ENCODE results near the gene SRI.

DNA sequence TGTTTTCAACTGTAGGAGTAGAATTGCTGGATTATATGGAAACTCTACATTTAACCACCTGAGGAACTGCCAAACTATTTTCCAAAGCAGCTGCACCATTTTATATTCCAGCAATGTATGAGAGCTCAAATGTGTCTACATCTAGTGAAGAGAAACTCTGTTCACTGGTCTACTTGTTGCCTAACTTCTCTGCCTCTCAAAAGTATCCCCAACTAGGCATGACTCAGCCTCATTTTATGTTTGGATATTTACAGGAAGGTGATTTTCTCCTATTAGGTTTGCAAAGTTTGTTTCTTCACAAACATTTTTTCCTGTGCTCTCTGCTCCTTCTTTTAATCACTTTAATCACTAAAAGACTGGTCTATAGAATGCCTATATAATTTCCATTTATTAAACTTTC, 37.1 kb upstream of the SRI start:
- TF ChIP-seq, protein P1, sequence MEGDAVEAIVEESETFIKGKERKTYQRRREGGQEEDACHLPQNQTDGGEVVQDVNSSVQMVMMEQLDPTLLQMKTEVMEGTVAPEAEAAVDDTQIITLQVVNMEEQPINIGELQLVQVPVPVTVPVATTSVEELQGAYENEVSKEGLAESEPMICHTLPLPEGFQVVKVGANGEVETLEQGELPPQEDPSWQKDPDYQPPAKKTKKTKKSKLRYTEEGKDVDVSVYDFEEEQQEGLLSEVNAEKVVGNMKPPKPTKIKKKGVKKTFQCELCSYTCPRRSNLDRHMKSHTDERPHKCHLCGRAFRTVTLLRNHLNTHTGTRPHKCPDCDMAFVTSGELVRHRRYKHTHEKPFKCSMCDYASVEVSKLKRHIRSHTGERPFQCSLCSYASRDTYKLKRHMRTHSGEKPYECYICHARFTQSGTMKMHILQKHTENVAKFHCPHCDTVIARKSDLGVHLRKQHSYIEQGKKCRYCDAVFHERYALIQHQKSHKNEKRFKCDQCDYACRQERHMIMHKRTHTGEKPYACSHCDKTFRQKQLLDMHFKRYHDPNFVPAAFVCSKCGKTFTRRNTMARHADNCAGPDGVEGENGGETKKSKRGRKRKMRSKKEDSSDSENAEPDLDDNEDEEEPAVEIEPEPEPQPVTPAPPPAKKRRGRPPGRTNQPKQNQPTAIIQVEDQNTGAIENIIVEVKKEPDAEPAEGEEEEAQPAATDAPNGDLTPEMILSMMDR (IDR thresholded peaks at IDR 0.05), result no peak
- TF ChIP-seq POLR2A (IDR thresholded peaks at IDR 0.05), result no peak
